Measurements from ENCODE around the gene ACTN4.

ACTN4 gene

GRCh38 chr19:38708413-38709024 lies 61.1 kb downstream of the ACTN4 start:
- in situ Hi-C loops (cut with MboI; ENCODE audit: low sequenced_read_pairs), result no loop called here

GRCh38 chr19:38709119-38709518 lies 61.7 kb downstream of the ACTN4 start:
- in situ Hi-C loops (cut with MboI; ENCODE audit: low sequenced_read_pairs), result no loop called here

- in situ Hi-C loops (cut with MboI; ENCODE audit: low sequenced_read_pairs), result no loop called here
Measured at GRCh38 chr19:38709671-38710415, 62.4 kb downstream of the ACTN4 start.

- in situ Hi-C loops (cut with MboI; ENCODE audit: low sequenced_read_pairs), result no loop called here
Measured at GRCh38 chr19:38710416-38710702, 62.9 kb downstream of the ACTN4 start.

- in situ Hi-C loops (cut with MboI; ENCODE audit: low sequenced_read_pairs), result no loop called here
Measured at GRCh38 chr19:38710928-38711725, 63.7 kb downstream of the ACTN4 start.

- in situ Hi-C loops (cut with MboI; ENCODE audit: low sequenced_read_pairs), result no loop called here
Measured at GRCh38 chr19:38711726-38712153, 64.3 kb downstream of the ACTN4 start.

- in situ Hi-C loops (cut with MboI; ENCODE audit: low sequenced_read_pairs), result no loop called here
Measured at GRCh38 chr19:38712161-38712748, 64.8 kb downstream of the ACTN4 start.

GRCh38 chr19:38713227-38713649 lies 65.8 kb downstream of the ACTN4 start:
- in situ Hi-C loops (cut with MboI; ENCODE audit: low sequenced_read_pairs), result no loop called here

GRCh38 chr19:38713865-38714264 lies 66.4 kb downstream of the ACTN4 start:
- in situ Hi-C loops (cut with MboI; ENCODE audit: low sequenced_read_pairs), result no loop called here

- in situ Hi-C loops (cut with MboI; ENCODE audit: low sequenced_read_pairs), result no loop called here
Measured at GRCh38 chr19:38714354-38714778, 66.9 kb downstream of the ACTN4 start.

GRCh38 chr19:38715555-38715954 lies 68.1 kb downstream of the ACTN4 start:
- in situ Hi-C loops (cut with MboI; ENCODE audit: low sequenced_read_pairs), result no loop called here

- in situ Hi-C loops (cut with MboI; ENCODE audit: low sequenced_read_pairs), result no loop called here
Measured at GRCh38 chr19:38717051-38717450, 69.6 kb downstream of the ACTN4 start.

GRCh38 chr19:38717855-38718254 lies 70.4 kb downstream of the ACTN4 start:
- in situ Hi-C loops (cut with MboI; ENCODE audit: low sequenced_read_pairs), result no loop called here

GRCh38 chr19:38718747-38719543 lies 71.5 kb downstream of the ACTN4 start:
- in situ Hi-C loops (cut with MboI; ENCODE audit: low sequenced_read_pairs), result no loop called here

- in situ Hi-C loops (cut with MboI; ENCODE audit: low sequenced_read_pairs), result no loop called here
Measured at GRCh38 chr19:38719761-38720558, 72.5 kb downstream of the ACTN4 start.

- in situ Hi-C loops (cut with MboI; ENCODE audit: low sequenced_read_pairs), result no loop called here
Measured at GRCh38 chr19:38720559-38721236, 73.2 kb downstream of the ACTN4 start.

GRCh38 chr19:38721496-38721895 lies 74.0 kb downstream of the ACTN4 start:
- in situ Hi-C loops (cut with MboI; ENCODE audit: low sequenced_read_pairs), result no loop called here

- in situ Hi-C loops (cut with MboI; ENCODE audit: low sequenced_read_pairs), result no loop called here
Measured at GRCh38 chr19:38721979-38722773, 74.7 kb downstream of the ACTN4 start.

Measured in HL-60/S4 (cell line).